ENCODE results near the gene MRFAP1L1.
"Not testable (repeated sequence)": the region's sequence is repeated elsewhere in the genome, so short reads cannot be mapped to it uniquely, and the experiment has no call there.

Gene MRFAP1L1
- total RNA-seq = 6.8 to 45.7 (median 26.5) reads per million in 18 experiments

- peak; percentile 96 to 97 for DNase-seq
Observed at GRCh38 chr4:6709230-6710114, at the start of gene MRFAP1L1. TSS of gene MRFAP1L1 (minus strand) at chr4:6709865. CDS start at chr4:6709629, 236 bp downstream.

GRCh38 chr4:6758728-6759127 is 49.1 kb upstream of the MRFAP1L1 start:
- no peak for DNase-seq

GRCh38 chr4:6756345-6756744 is 46.7 kb upstream of the MRFAP1L1 start:
- DNase-seq = not testable (repeated sequence)

GRCh38 chr4:6755088-6755753 is 45.6 kb upstream of the MRFAP1L1 start:
- DNase-seq = no peak

- DNase-seq = no peak
Observed at GRCh38 chr4:6754481-6755087, 44.9 kb upstream of the MRFAP1L1 start.

GRCh38 chr4:6753891-6754290 is 44.2 kb upstream of the MRFAP1L1 start:
- DNase-seq = no peak

GRCh38 chr4:6753103-6753560 is 43.5 kb upstream of the MRFAP1L1 start:
- peak; percentile 53 to 80 for DNase-seq

GRCh38 chr4:6752486-6752829 is 42.8 kb upstream of the MRFAP1L1 start:
- peak; percentile 53 to 76 for DNase-seq

GRCh38 chr4:6751611-6752485 is 42.2 kb upstream of the MRFAP1L1 start:
- no peak for DNase-seq

- no peak for DNase-seq
Observed at GRCh38 chr4:6750286-6751221, 40.9 kb upstream of the MRFAP1L1 start.

- peak; percentile 88 to 96 for DNase-seq
Observed at GRCh38 chr4:6749340-6750171, 39.9 kb upstream of the MRFAP1L1 start.

- no peak for DNase-seq
Observed at GRCh38 chr4:6748286-6748685, 38.6 kb upstream of the MRFAP1L1 start.

- DNase-seq = no peak
Observed at GRCh38 chr4:6747294-6748051, 37.8 kb upstream of the MRFAP1L1 start.

GRCh38 chr4:6746721-6747293 is 37.1 kb upstream of the MRFAP1L1 start:
- DNase-seq = no peak

GRCh38 chr4:6742989-6743388 is 33.3 kb upstream of the MRFAP1L1 start:
- no peak for DNase-seq

GRCh38 chr4:6742507-6742906 is 32.8 kb upstream of the MRFAP1L1 start:
- no peak for DNase-seq

GRCh38 chr4:6740347-6740746 is 30.7 kb upstream of the MRFAP1L1 start:
- DNase-seq = no peak

GRCh38 chr4:6739920-6740319 is 30.3 kb upstream of the MRFAP1L1 start:
- no peak for DNase-seq

GRCh38 chr4:6734165-6734786 is 24.6 kb upstream of the MRFAP1L1 start:
- DNase-seq = peak; percentile 10 to 50

Measured in inflammatory macrophage (primary cell).